ENCODE results near the gene PDZRN4.

Gene PDZRN4

GRCh38 chr12:41453409-41453808, 265.3 kb downstream of the PDZRN4 start:
- TF ChIP-seq TOX (CRISPR knock-in tag; IDR thresholded peaks at IDR 0.05; ENCODE audit: borderline replicate concordance) (no peak), POU6F1 (CRISPR knock-in tag; IDR thresholded peaks at IDR 0.05; ENCODE audit: borderline replicate concordance, low read depth) (no peak), TCF4 (CRISPR knock-in tag; IDR thresholded peaks at IDR 0.05; ENCODE audit: borderline replicate concordance) (no peak), ZC3H10 (CRISPR knock-in tag; IDR thresholded peaks at IDR 0.05) (no peak), RARB (CRISPR knock-in tag; IDR thresholded peaks at IDR 0.05) (no peak)
- ATAC-seq: no peak

GRCh38 chr12:41459111-41459905, 271.2 kb downstream of the PDZRN4 start:
- TF ChIP-seq ZNF8 (CRISPR knock-in tag; IDR thresholded peaks at IDR 0.05): no peak
- TF ChIP-seq PPARA (CRISPR knock-in tag; IDR thresholded peaks at IDR 0.05; ENCODE audit: borderline replicate concordance): no peak
- no peak for TF ChIP-seq ISL1 (CRISPR knock-in tag; IDR thresholded peaks at IDR 0.05)
- no peak for TF ChIP-seq TCF4 (CRISPR knock-in tag; IDR thresholded peaks at IDR 0.05; ENCODE audit: borderline replicate concordance)
- no peak for TF ChIP-seq SNAI2 (CRISPR knock-in tag; IDR thresholded peaks at IDR 0.05)
- no peak for TF ChIP-seq CSDC2 (CRISPR knock-in tag; IDR thresholded peaks at IDR 0.05)
- TF ChIP-seq CREB5 (CRISPR knock-in tag; IDR thresholded peaks at IDR 0.05; ENCODE audit: low read depth): no peak
- no peak for TF ChIP-seq ZFP30 (CRISPR knock-in tag; IDR thresholded peaks at IDR 0.05)
- TF ChIP-seq TOX (CRISPR knock-in tag; IDR thresholded peaks at IDR 0.05; ENCODE audit: borderline replicate concordance): no peak
- TF ChIP-seq ZC3H10 (CRISPR knock-in tag; IDR thresholded peaks at IDR 0.05): no peak
- no peak for TF ChIP-seq OSR1 (CRISPR knock-in tag; IDR thresholded peaks at IDR 0.05)
- no peak for TF ChIP-seq ZNF565 (CRISPR knock-in tag; conservative IDR thresholded peaks at IDR 0.05; ENCODE audit: low read depth)
- no peak for TF ChIP-seq GLIS3 (CRISPR knock-in tag; IDR thresholded peaks at IDR 0.05)
- TF ChIP-seq TSHZ2 (CRISPR knock-in tag; IDR thresholded peaks at IDR 0.05): no peak
- no peak for TF ChIP-seq ESRRG (CRISPR knock-in tag; IDR thresholded peaks at IDR 0.05)
- TF ChIP-seq PATZ1 (CRISPR knock-in tag; IDR thresholded peaks at IDR 0.05; ENCODE audit: borderline replicate concordance): no peak
- no peak for TF ChIP-seq POU6F1 (CRISPR knock-in tag; IDR thresholded peaks at IDR 0.05; ENCODE audit: borderline replicate concordance, low read depth)
- ATAC-seq: no peak

GRCh38 chr12:41459906-41460214, 271.7 kb downstream of the PDZRN4 start:
- ATAC-seq: no peak
- TF ChIP-seq ISL1 (CRISPR knock-in tag; IDR thresholded peaks at IDR 0.05) (no peak), ZNF70 (CRISPR knock-in tag; IDR thresholded peaks at IDR 0.05) (no peak), ZFP3 (CRISPR knock-in tag; IDR thresholded peaks at IDR 0.05) (no peak), ZNF8 (CRISPR knock-in tag; IDR thresholded peaks at IDR 0.05) (no peak), ZFP30 (CRISPR knock-in tag; IDR thresholded peaks at IDR 0.05) (no peak), CSRNP3 (CRISPR knock-in tag; IDR thresholded peaks at IDR 0.05) (no peak), PATZ1 (CRISPR knock-in tag; IDR thresholded peaks at IDR 0.05; ENCODE audit: borderline replicate concordance) (no peak), TCF4 (CRISPR knock-in tag; IDR thresholded peaks at IDR 0.05; ENCODE audit: borderline replicate concordance) (no peak), RARB (CRISPR knock-in tag; IDR thresholded peaks at IDR 0.05) (no peak), CSDC2 (CRISPR knock-in tag; IDR thresholded peaks at IDR 0.05) (no peak), ZNF565 (CRISPR knock-in tag; conservative IDR thresholded peaks at IDR 0.05; ENCODE audit: low read depth) (no peak), TOX (CRISPR knock-in tag; IDR thresholded peaks at IDR 0.05; ENCODE audit: borderline replicate concordance) (no peak), CREB5 (CRISPR knock-in tag; IDR thresholded peaks at IDR 0.05; ENCODE audit: low read depth) (no peak)
